IPS-NIHi11 (cell line): Measurements from ENCODE around the gene P4HA2.

Source experiments
- DNase-seq: peaks from one replicate; pipeline ENCODE4 v3.0.0; 2012; ENCODE audit warnings: mixed read lengths, low spot score

The P4HA2 gene

DNA sequence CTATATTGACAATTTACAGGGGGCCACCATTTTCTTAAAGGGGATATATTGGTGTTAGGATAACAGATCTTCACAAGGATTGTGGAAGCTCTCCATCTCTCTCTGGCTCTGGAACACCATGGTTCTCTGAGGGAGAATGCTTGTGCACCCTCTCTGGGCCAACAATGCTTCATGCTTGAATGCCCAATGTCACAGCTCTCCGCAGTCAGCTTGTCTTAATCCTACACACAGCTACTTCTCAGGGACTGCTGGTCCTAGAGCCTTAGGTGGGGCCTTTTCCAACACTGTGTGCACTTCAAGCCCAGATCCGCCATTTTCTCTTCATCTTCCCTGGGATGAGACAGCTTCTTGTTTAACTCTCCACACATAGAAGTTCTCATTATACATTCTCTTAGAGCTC is 22.9 kb upstream of the P4HA2 start:
- no peak for DNase-seq

- DNase-seq = no peak
Measured at GRCh38 chr5:132246806-132247205, 19.2 kb upstream of the P4HA2 start.

- DNase-seq = no peak
Measured at GRCh38 chr5:132245593-132245992, 17.9 kb upstream of the P4HA2 start.

DNA sequence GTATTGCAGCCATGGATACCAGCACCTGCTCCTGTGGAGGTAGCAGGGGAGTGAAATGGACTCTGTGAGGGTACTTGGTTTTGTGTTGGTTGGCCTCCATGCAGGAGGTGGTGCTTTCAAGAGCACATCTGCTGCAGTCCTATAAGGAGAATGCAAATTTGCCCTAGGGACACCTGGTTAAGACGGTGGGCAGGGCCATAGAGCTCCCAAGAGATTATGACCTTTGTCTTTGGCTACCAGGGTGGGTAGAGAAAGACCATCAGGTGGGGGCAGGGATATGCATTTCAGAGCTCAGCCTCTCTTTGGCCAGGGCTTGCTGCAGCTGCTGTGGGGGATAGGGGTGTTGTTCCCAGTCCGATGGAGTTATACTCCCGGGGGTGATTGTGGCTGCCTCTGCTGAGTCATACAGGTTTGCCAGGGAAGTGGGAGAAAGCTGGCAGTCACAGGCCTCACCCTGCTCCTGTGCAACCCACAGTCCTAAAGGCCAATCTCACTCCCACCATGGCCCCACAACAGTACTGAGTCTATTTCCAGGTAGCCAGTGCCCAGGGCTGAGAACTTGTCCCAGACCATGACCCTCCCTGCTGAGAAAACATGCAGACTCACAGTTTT is 15.8 kb upstream of the P4HA2 start:
- no peak for DNase-seq

DNA sequence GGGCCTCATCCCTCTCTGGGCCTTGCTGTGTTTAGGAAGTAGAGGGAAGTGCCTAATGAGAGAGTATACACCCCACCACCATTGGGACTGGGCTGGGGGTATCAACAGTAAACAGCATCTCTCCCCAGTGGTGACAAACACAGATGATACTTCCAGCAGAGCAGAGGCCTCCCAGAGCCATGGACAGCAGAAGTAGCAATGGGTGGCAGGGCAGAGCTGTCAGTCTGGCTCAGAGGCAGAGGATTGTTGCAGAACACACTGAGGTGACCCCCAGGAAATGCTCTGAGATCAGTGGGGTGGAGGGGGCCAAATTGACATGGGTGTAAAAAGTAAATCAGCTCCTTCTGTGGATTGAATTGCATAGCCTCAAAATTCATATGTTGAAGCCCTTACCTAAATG is 12.1 kb upstream of the P4HA2 start:
- DNase-seq = no peak

GRCh38 chr5:132238901-132239500 is 11.3 kb upstream of the P4HA2 start:
- no peak for DNase-seq

DNA sequence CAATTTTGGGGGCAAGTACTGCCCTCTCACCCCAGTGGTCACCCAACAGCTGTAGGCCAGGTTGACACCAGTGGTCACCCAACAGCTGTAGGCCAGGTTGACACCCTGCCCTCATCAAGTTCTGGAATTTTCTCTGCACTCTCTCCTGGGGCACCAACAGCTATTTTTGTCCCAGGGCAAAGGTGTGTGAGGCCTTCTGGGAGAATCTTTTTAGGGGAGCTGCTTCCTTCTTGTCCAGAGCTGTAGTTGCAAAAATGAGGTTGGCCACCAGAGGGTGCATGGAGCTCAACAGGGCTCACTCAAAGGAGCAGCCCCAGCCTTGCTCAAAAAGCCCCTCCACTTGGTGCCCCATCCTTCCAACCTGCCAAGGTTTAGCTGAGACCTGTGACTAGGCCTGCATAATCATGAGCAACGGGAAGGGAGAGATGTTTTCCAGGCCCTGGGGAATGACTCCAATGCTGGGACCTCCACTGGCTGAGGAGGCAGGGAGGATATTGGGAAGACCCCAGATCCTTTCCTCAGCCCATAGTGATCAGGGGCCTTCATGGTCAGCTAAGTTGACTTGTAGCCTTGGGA is 10.6 kb upstream of the P4HA2 start:
- DNase-seq = peak; percentile 77

- DNase-seq = no peak
Measured at GRCh38 chr5:132237670-132238069, 10.0 kb upstream of the P4HA2 start.

- no peak for DNase-seq
Measured at GRCh38 chr5:132237141-132237540, 9.5 kb upstream of the P4HA2 start.

DNA sequence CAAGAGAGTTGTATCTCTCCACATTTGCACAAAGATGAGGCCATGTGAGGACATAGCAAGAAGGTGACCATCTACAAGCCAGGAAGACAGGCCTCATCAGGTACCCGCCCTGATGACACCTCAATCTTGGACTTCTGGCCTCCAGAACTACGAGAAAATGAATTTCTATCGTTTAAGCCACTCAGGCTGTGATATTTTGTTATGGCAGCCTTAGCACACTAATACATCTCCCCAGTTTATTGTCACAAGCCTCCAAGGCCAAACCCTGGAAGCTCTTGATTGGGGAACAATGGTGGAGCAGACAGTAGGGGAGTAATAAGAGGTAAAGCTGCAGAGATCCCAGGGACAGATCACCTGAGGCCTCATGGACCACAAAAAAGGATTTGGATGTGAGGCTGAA is 7.7 kb upstream of the P4HA2 start:
- no peak for DNase-seq

GRCh38 chr5:132234684-132235062 is 7.0 kb upstream of the P4HA2 start:
- no peak for DNase-seq

- DNase-seq = no peak
Measured at GRCh38 chr5:132233811-132234683, 6.4 kb upstream of the P4HA2 start.

- no peak for DNase-seq
Measured at GRCh38 chr5:132233081-132233480, 5.4 kb upstream of the P4HA2 start.

DNA sequence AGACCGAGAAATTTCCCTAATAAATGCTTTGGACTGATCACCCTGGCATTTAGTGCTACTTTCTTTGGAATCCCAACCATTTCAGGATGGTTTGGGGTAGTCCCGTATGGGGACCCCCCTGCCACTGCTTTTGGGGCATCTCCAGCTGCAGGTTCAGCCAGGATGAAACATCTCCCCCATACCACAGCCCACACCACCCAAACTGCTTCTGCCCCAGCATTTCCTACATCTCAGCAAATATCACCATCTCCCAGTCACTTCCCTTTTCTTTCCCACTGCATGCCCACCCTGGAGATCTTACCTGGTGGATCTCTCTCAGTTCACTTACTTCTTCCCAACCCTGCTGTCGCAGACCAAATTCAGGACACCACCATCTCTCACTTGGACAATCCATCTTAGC is 4.8 kb upstream of the P4HA2 start:
- no peak for DNase-seq

DNA sequence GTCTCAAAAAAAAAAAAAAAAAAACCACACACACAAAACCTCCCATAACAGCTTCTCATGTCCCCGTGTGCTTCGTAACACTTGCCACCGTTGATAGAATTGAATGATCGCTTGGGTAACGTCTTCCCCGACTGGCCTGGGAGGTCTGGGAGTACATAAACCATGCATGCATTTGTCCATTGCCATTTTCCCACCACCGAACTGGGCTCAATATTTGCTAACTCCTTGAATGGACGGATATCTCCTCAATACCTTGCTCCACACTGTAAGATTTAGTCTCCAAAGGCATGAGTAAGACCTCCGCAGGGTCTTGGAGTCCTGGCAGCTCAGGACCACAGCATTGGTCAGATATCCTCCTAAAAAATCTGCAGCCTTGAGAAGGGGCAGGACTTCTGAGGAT is 3.2 kb upstream of the P4HA2 start:
- DNase-seq = no peak

DNA sequence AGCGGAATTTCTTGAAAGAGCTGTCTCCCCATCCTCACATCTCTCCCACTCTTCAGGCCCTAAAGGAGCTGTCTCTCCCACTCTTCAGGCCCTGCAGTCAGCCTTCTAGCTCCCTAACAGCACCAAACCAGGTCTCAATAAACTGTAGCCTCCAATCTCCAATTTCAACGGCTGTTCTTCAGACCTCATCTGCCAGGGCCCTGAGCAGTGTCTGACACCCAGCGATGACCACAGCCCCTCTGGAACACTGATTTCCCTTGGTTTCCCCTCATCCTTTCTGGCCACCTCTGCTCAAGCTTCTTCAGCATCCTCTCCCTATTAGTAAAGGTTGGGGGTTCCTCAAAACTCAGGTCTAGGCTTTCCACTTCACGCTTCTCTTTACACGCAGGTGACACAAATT is 1.6 kb upstream of the P4HA2 start:
- no peak for DNase-seq

GRCh38 chr5:132228241-132229035 is 785 bp upstream of the P4HA2 start:
- DNase-seq = no peak

GRCh38 chr5:132227235-132227484 is 493 bp downstream of the P4HA2 start:
- DNase-seq = no peak

DNA sequence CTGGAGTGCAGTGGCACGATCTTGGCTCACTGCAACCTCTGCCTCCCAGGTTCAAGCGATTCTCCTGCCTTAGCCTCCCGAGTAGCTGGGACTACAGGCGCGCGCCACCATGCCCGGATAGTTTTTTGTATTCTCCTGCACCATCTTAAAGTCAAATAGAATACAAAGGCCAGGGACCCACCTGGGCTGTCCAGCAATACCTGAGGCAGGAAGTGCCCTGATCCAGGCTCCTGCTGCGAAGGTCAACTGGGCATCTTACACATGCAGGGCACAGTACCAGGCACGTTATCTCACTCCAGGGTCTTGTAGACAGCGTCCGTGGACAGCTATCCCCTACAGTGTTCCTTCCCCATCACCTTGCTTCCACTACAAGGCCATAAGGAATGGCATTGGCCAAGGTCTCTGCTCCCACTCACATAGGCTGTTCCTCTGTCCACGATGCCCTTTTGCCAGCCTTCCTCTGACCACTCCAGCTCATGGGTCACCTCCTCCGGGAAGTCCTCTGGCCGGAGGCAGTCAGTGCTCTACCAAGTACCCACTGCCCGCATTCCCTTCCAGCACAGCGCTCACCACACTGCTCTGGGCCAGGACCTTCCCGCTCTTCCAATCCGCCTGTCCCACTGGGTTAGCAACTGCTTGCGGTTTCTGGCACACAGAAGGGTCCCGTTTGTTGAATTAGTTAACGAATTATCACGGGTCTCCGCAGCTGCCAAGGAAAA is 978 bp downstream of the P4HA2 start:
- no peak for DNase-seq

GRCh38 chr5:132225165-132226032 is 2.3 kb downstream of the P4HA2 start:
- DNase-seq = no peak

- DNase-seq = no peak
Measured at GRCh38 chr5:132224716-132225115, 2.9 kb downstream of the P4HA2 start.
